IMR-90 (cell line): Measurements from ENCODE around the gene KLHDC9. TPM values are rescaled to one million over a fixed set of nuclear protein-coding genes. Genes with fewer than 3 reads are reported as not detected.
A peak's percentile ranks its signal among the peaks of the same experiment; 100 is the strongest.

Experiments used
- ATAC-seq: fragments of 200-7000 bp; cut with Tn5 transposase; 2 replicates; pipeline ENCODE4 v1.9.1; 2020; ENCODE audit warnings: low read depth, mild to moderate bottlenecking, moderate library complexity
- BruUV-seq: library from RNA; stranded (reverse); fragments of 400-500 nt; replicated peaks from 2 replicates; lab custom pipeline; 2021; lab: Mats Ljungman, UMichigan
- CTCF ChIA-PET: fragments of 300-600 bp; formaldehyde crosslinking; extraction: SDS; loops from one replicate; lab custom pipeline; 2021; ENCODE audit warnings: antibody characterized with exemption; lab: Yijun Ruan, JAX
- POLR2A ChIA-PET: fragments of 300-600 bp; sonication (Branson Sonifier 250); formaldehyde crosslinking; loops from one replicate; lab custom pipeline; 2022; ENCODE audit warnings: antibody characterized with exemption; ENCODE audit not compliant: unreplicated experiment; lab: Charles Lee
- DNase-seq: peaks from one replicate; pipeline ENCODE4 v3.0.0; 2013
- H2AFZ ChIP-seq: replicated peaks from 2 replicates; pipeline ENCODE3; 2013; ENCODE audit warnings: low read length, mild to moderate bottlenecking; ENCODE audit not compliant: poor library complexity
- H2AK5ac ChIP-seq: 2 replicates; pipeline ENCODE4 v1.6.1; 2013; ENCODE audit warnings: low read depth, low read length, inconsistent platforms
- H2AK9ac ChIP-seq: replicated peaks from 2 replicates; pipeline ENCODE3; 2013; ENCODE audit warnings: mild to moderate bottlenecking, low read depth, low read length, moderate library complexity; ENCODE audit not compliant: poor library complexity
- H2BK120ac ChIP-seq: 2 replicates; pipeline ENCODE4 v1.6.1; 2013; ENCODE audit warnings: low read depth, low read length, inconsistent platforms
- H2BK15ac ChIP-seq: 3 replicates; pipeline ENCODE4 v1.6.1; 2013; ENCODE audit warnings: low read depth, low read length, inconsistent platforms
- H2BK20ac ChIP-seq: 2 replicates; pipeline ENCODE4 v1.6.1; 2013; ENCODE audit warnings: low read depth, mild to moderate bottlenecking, inconsistent platforms, low read length, moderate library complexity
- H2BK5ac ChIP-seq: 2 replicates; pipeline ENCODE4 v1.6.1; 2013; ENCODE audit warnings: mild to moderate bottlenecking, low read depth, low read length, inconsistent platforms; ENCODE audit not compliant: poor library complexity, severe bottlenecking
- H3K14ac ChIP-seq: replicated peaks from 2 replicates; pipeline ENCODE4 v1.6.1; 2013; ENCODE audit warnings: low read depth, low read length, inconsistent platforms
- H3K18ac ChIP-seq: 2 replicates; pipeline ENCODE4 v1.6.1; 2013; ENCODE audit warnings: low read depth, low read length, control low read depth
- H3K23ac ChIP-seq: 2 replicates; pipeline ENCODE4 v1.6.1; 2013; ENCODE audit warnings: low read depth, low read length, inconsistent platforms
- H3K27ac ChIP-seq: 2 replicates; pipeline ENCODE4 v1.5.1; 2013; ENCODE audit warnings: mild to moderate bottlenecking, control low read depth, low read length; ENCODE audit not compliant: insufficient read depth
- H3K27me3 ChIP-seq: 2 replicates; pipeline ENCODE4 v1.6.1; 2013; ENCODE audit warnings: low read length; ENCODE audit not compliant: control insufficient read depth, insufficient read depth
- H3K36me3 ChIP-seq: 2 replicates; pipeline ENCODE4 v1.6.1; 2013; ENCODE audit warnings: low read length, mixed read lengths; ENCODE audit not compliant: control insufficient read depth, insufficient read depth
- H3K4ac ChIP-seq: 2 replicates; pipeline ENCODE4 v1.6.1; 2013; ENCODE audit warnings: low read depth, low read length, inconsistent platforms
- H3K4me1 ChIP-seq: 2 replicates; pipeline ENCODE4 v1.6.1; 2013; ENCODE audit warnings: low read length, mixed read lengths; ENCODE audit not compliant: control insufficient read depth, insufficient read depth
- H3K4me2 ChIP-seq: 2 replicates; pipeline ENCODE4 v1.6.1; 2013; ENCODE audit warnings: low read depth, mild to moderate bottlenecking, control low read depth, low read length, moderate library complexity
- H3K4me3 ChIP-seq: 2 replicates; pipeline ENCODE4 v1.5.1; 2013; ENCODE audit warnings: low read depth, mild to moderate bottlenecking, control low read depth, low read length, moderate library complexity; ENCODE audit not compliant: insufficient read depth
- H3K56ac ChIP-seq: 2 replicates; pipeline ENCODE4 v1.6.1; 2013; ENCODE audit warnings: low read length, inconsistent platforms; ENCODE audit not compliant: insufficient read depth; ENCODE audit errors: extremely low read depth
- H3K79me1 ChIP-seq, 2 experiments: 2 replicates each; pipeline ENCODE4 v1.6.1; 2013; ENCODE audit warnings: low read length in 2 of 2, inconsistent platforms in 1 of 2, low read depth in 1 of 2
- H3K9ac ChIP-seq: 2 replicates; pipeline ENCODE4 v1.6.1; 2013; ENCODE audit warnings: low read depth, low read length, control low read depth
- H3K9me1 ChIP-seq: 2 replicates; pipeline ENCODE4 v1.6.1; 2013; ENCODE audit warnings: low read length, inconsistent platforms; ENCODE audit not compliant: insufficient read depth
- H3K9me3 ChIP-seq: 2 replicates; pipeline ENCODE4 v1.6.1; 2013; ENCODE audit warnings: low read length; ENCODE audit not compliant: control insufficient read depth, insufficient read depth
- H4K20me1 ChIP-seq: 2 replicates; pipeline ENCODE4 v1.6.1; 2013; ENCODE audit warnings: low read length, inconsistent platforms; ENCODE audit not compliant: insufficient read depth
- H4K5ac ChIP-seq: 2 replicates; pipeline ENCODE4 v1.6.1; 2013; ENCODE audit warnings: mild to moderate bottlenecking, low read depth, low read length, control low read depth
- H4K8ac ChIP-seq, 2 experiments: 2 replicates each; pipeline ENCODE4 v1.6.1; 2013; ENCODE audit warnings: low read depth in 2 of 2, low read length in 2 of 2, control low read depth in 1 of 2, inconsistent platforms in 1 of 2
- H4K91ac ChIP-seq: 2 replicates; pipeline ENCODE4 v1.6.1; 2013; ENCODE audit warnings: low read depth, low read length, inconsistent platforms; ENCODE audit not compliant: insufficient read depth
- CTCF ChIP-seq: conservative IDR thresholded peaks from 2 replicates; pipeline ENCODE4 v1.5.1; 2012; ENCODE audit warnings: mild to moderate bottlenecking, low read depth, low read length, improper control_type of control experiment
- MAZ ChIP-seq: IDR thresholded peaks from 2 replicates; pipeline ENCODE4 v1.6.1; 2012; ENCODE audit warnings: low read depth, mild to moderate bottlenecking, low read length, improper control_type of control experiment, moderate library complexity, borderline replicate concordance
- MXI1 ChIP-seq: IDR thresholded peaks from 2 replicates; pipeline ENCODE4 v1.6.1; 2012; ENCODE audit warnings: low read depth, mild to moderate bottlenecking, low read length, moderate library complexity, borderline replicate concordance
- RFX5 ChIP-seq: IDR thresholded peaks from 2 replicates; pipeline ENCODE4 v1.8.0; 2012; ENCODE audit warnings: low read depth, mild to moderate bottlenecking, low read length, moderate library complexity
- WGBS, 2 experiments: methylation state at CpG; one replicate each; pipeline versions ENCODE4 v1.1.5 to v1.1.7; 2013; ENCODE audit warnings: missing lambda C conversion rate in 2 of 2; ENCODE audit not compliant: insufficient read length in 1 of 2; ENCODE audit errors: extremely low coverage in 2 of 2; 5-methylcytosine and 5-hydroxymethylcytosine counted together
- dilution Hi-C: fragments of 300-500 bp; cut with HindIII; formaldehyde crosslinking; loops from one replicate; pipeline ENCODE4 v1.14.3; 2018; ENCODE audit warnings: low sequenced_read_pairs; ENCODE audit not compliant: unreplicated experiment
- in situ Hi-C: fragments of 300-500 bp; cut with MboI; formaldehyde crosslinking; loops from 3 replicates; pipeline ENCODE4 v1.14.3; 2019; ENCODE audit warnings: low sequenced_read_pairs, inconsistent platforms, mixed read lengths
- intact Hi-C: fragments of 100-400 bp; cut with micrococcal nuclease; formaldehyde crosslinking; loops from 2 replicates; pipeline ENCODE4 v1.10.0; 2022
- polyA plus RNA-seq, 3 experiments: library from polyadenylated mRNA; depleted of rRNA; stranded (reverse); fragments of >200 nt; gene quantifications; 2 replicates each; pipeline ENCODE4 v1.2.3, GENCODE V29; 2012; ENCODE audit warnings: low replicate concordance in 1 of 3
- total RNA-seq: library from RNA; depleted of rRNA; stranded (reverse); fragments of >200 nt; gene quantifications from 2 replicates; pipeline ENCODE4 v1.2.3, GENCODE V29; 2012

KLHDC9 gene
- total and polyA plus RNA-seq, 2 of the 4 experiments (the other 2 are of a cell fraction): 0.18 to 0.70 TPM

- no CpG with 5 or more reads among the region's 12 CpGs for WGBS, 2 experiments
These were observed 23.3 kb upstream of the KLHDC9 start for GRCh38 chr1:161074676-161075368.

More at GRCh38 chr1:161074676-161075368, 23.3 kb upstream of the KLHDC9 start:
- H2AK9ac ChIP-seq: peak overlapping the region; percentile 82
- H3K9me1 ChIP-seq: no peaks in the 10 kb centered on the region
- DNase-seq: no peak
- no peak overlapping the region for H2AFZ ChIP-seq
- H3K27me3 ChIP-seq: no peaks in the 10 kb centered on the region
- H3K4me3 ChIP-seq: no peak overlapping the region
- no peak overlapping the region for H4K5ac ChIP-seq
- BruUV-seq: no TSS peak
- in situ Hi-C loops (no loop called here), dilution Hi-C loops (no loop called here), intact Hi-C loops (no loop called here)
- no peak overlapping the region for H3K9ac ChIP-seq
- no peak overlapping the region for H4K8ac ChIP-seq
- no peak overlapping the region for H2BK15ac ChIP-seq
- CTCF ChIA-PET: no interaction called here
- H3K14ac ChIP-seq: no peak overlapping the region
- no peak overlapping the region for H4K91ac ChIP-seq
- no peak overlapping the region for H3K56ac ChIP-seq
- H3K27ac ChIP-seq: no peak overlapping the region
- H3K23ac ChIP-seq: no peak overlapping the region
- H3K18ac ChIP-seq: no peak overlapping the region
- H2BK5ac ChIP-seq: no peak overlapping the region
- no peak for ATAC-seq
- no peak overlapping the region for H2BK120ac ChIP-seq
- POLR2A ChIA-PET: no interaction called here
- H3K4me2 ChIP-seq: no peak overlapping the region
- H3K9me3 ChIP-seq: no peaks in the 10 kb centered on the region
- no peaks in the 10 kb centered on the region for H3K79me1 ChIP-seq
- H4K20me1 ChIP-seq: no peaks in the 10 kb centered on the region; the same call in none of the 2 replicates
- no peaks in the 10 kb centered on the region for H3K4me1 ChIP-seq
- H2BK20ac ChIP-seq: no peak overlapping the region
- peak overlapping the region; percentile 39; the same call in 1 of the 2 replicates for H2AK5ac ChIP-seq
- TF ChIP-seq MXI1 (no peak), CTCF (no peak), RFX5 (no peak), MAZ (no peak)
- no peaks in the 10 kb centered on the region for H3K36me3 ChIP-seq
- no peak overlapping the region for H3K4ac ChIP-seq
